Activated CD4-positive, alpha-beta T cell treated with anti-CD3 and anti-CD28 coated beads, Interleukin-2, amount 10 ng/mL, durations not matched to agents 7 days and 5 days (primary cell): ENCODE data around the gene MPEG1. TPM values are rescaled to one million over a fixed set of nuclear protein-coding genes. Genes with fewer than 3 reads are reported as not detected.

Experiments
- CTCF ChIA-PET: fragments of 350-600 bp; sonication (Branson Sonifier 250); formaldehyde crosslinking; loops from one replicate; lab custom pipeline; 2021; ENCODE audit warnings: antibody characterized with exemption; lab: Charles Lee
- POLR2A ChIA-PET: fragments of 350-600 bp; sonication (Branson Sonifier 250); formaldehyde crosslinking; loops from one replicate; lab custom pipeline; 2021; ENCODE audit warnings: antibody characterized with exemption; lab: Charles Lee
- DNase-seq: peaks from one replicate; pipeline ENCODE4 v3.0.0-alpha.2; 2020
- H3K27ac Mint-ChIP-seq: one replicate; pipeline ENCODE4 v1.8.0; 2021; ENCODE audit warnings: mild to moderate bottlenecking, moderate library complexity, mixed read lengths
- H3K27me3 Mint-ChIP-seq: one replicate; pipeline ENCODE4 v1.8.0; 2021; ENCODE audit warnings: mixed read lengths
- H3K36me3 Mint-ChIP-seq: one replicate; pipeline ENCODE4 v1.8.0; 2021; ENCODE audit warnings: low read depth, mixed read lengths
- H3K4me1 Mint-ChIP-seq: one replicate; pipeline ENCODE4 v1.8.0; 2021; ENCODE audit warnings: mixed read lengths
- H3K4me3 Mint-ChIP-seq: one replicate; pipeline ENCODE4 v1.8.0; 2021; ENCODE audit warnings: mild to moderate bottlenecking, moderate library complexity, mixed read lengths
- H3K9me3 Mint-ChIP-seq: one replicate; pipeline ENCODE4 v1.8.0; 2021; ENCODE audit warnings: mixed read lengths
- total RNA-seq, 2 experiments: library from RNA; stranded (reverse); gene quantifications; one replicate each; pipeline ENCODE4 v1.2.3, GENCODE V29; 2021

The MPEG1 gene
- total RNA-seq, 2 experiments from 2014 or later, result not detected

DNA sequence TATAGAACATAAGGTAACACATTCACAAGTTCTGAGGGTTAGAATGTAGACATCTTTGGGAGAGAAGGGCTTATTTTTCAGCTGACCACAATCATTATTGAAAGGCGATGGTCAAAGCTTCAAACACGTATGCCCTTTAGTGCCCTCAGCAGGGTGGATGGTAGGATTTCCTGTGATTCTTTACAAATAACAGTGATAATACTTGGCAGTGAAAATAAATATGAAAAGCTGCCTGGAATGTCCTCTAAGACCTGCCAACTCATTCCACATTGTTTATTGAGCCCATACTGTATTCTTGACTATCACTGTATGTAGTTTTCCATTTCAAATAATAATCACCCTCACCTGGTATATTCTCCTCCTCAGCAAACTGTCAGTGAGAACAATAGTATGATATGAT lies 13.7 kb upstream of the MPEG1 start:
- H3K9me3 Mint-ChIP-seq, result no peaks in the 10 kb centered on the region
- H3K4me1 Mint-ChIP-seq, result peaks cover 10% of the 10 kb centered on the region
- no peaks in the 10 kb centered on the region for H3K36me3 Mint-ChIP-seq
- DNase-seq, result no peak
- ChIA-PET CTCF (no interaction called here), POLR2A (no interaction called here)
- H3K4me3 Mint-ChIP-seq, result no peak overlapping the region
- H3K27me3 Mint-ChIP-seq, result peaks cover 15% of the 10 kb centered on the region
- H3K27ac Mint-ChIP-seq, result no peak overlapping the region

DNA sequence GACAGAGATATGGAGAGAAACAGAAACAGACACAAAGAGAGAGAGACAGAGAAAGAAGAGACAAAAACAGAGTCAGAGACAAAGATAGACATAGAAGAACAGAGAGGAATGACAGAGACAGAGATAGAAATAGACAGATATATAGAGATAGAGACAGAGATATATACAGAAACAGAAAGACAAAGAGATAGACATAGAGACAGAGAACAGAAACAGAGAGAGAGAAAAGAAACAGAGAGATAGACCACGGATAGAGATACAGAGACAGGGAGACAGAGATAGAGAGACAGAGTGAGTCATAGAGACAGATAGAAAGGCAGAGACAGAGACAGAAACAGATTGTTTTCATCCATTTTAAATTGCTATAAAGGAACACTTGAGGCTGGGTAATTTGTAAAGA lies 12.3 kb upstream of the MPEG1 start:
- POLR2A ChIA-PET, result no interaction called here
- DNase-seq, result no peak
- H3K36me3 Mint-ChIP-seq, result no peaks in the 10 kb centered on the region
- H3K27me3 Mint-ChIP-seq, result peaks cover 12% of the 10 kb centered on the region
- CTCF ChIA-PET, result no interaction called here
- no peak overlapping the region for H3K4me3 Mint-ChIP-seq
- no peaks in the 10 kb centered on the region for H3K9me3 Mint-ChIP-seq
- H3K27ac Mint-ChIP-seq, result no peak overlapping the region
- H3K4me1 Mint-ChIP-seq, result peaks cover 10% of the 10 kb centered on the region

DNA sequence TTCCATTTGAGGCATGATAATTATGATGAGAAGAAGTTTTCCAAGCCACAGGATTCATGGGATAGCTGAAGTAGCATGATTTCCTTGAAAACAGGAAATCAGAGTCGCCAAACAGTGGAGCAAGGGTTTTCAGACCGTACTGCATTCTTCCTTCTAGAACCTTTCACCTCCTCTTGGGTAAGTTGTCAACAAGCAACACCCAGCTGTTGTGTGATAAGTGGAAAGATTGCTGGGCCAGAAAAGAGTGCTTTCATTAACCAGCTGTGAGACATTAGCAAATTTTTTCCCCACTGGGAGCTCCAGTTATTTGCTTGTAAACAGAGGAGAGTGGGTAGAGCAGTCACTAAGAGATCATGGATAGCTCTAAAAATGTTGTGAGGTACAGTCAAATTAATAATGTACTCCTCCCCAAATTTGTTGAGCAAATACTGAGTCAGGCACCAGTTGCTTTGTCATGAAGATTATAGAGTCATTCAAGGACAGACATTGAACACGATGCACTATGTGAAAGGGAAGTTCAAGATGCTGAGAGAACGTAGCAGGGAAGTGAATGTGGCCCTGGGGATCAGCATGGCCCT lies 11.7 kb upstream of the MPEG1 start:
- no peaks in the 10 kb centered on the region for H3K36me3 Mint-ChIP-seq
- H3K4me3 Mint-ChIP-seq, result no peak overlapping the region
- no peak for DNase-seq
- H3K27me3 Mint-ChIP-seq, result peaks cover 12% of the 10 kb centered on the region
- peaks cover 10% of the 10 kb centered on the region for H3K4me1 Mint-ChIP-seq
- POLR2A ChIA-PET, result no interaction called here
- H3K9me3 Mint-ChIP-seq, result no peaks in the 10 kb centered on the region
- H3K27ac Mint-ChIP-seq, result no peak overlapping the region
- CTCF ChIA-PET, result no interaction called here

DNA sequence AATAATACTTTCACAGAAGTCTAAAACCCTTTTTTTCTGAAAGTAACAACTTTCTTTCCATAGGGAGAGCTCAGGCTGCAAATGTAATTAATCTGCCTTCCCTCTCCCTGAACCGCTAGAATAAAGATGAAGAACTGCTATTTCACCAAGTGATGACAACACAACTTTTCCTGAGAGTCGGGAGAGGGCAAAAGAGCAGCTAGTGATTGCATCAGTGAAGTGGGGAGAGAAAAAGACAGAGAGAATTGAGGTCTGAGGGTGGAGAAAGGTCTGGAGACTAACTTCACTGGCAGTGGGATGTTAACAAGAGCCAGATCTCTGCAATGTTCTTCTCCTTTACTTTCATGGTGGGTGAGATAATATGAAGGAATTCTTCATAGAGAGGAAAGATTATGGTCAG lies 10.9 kb upstream of the MPEG1 start:
- no peak overlapping the region for H3K4me3 Mint-ChIP-seq
- CTCF ChIA-PET, result interaction anchor here (1.0 kb wide), 1 partner anchor 52 kb away, joined by 5 read pairs; no protein-coding TSS in a partner anchor

DNA sequence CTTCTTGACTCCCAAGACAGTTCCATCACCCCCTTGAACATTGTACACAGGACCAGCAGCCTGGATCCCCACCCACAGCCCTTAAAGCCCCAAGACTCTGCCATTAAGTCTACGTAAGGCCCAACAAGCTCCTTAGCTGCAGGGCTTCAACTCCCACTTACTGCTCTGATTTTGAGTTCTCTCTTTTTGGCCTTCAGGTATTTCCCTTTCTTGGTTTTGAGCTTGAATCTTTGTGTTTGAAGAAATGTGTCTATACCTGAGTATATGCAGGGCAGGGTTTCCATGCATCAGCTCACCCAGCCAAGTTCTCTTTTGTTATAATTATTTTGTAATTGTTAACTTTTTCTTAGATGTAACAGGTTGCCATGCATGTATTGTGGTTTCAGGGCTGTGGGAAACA lies 10.4 kb upstream of the MPEG1 start:
- Mint-ChIP-seq H3K27ac (no peak overlapping the region), H3K4me1 (peaks cover 10% of the 10 kb centered on the region), H3K27me3 (peaks cover 15% of the 10 kb centered on the region), H3K9me3 (no peaks in the 10 kb centered on the region), H3K36me3 (no peaks in the 10 kb centered on the region), H3K4me3 (no peak overlapping the region)
- POLR2A ChIA-PET, result no interaction called here
- no peak for DNase-seq
- CTCF ChIA-PET, result interaction anchor here (0.7 to 1.0 kb wide), 2 partner anchors 52 to 551 kb away, joined by 4 to 5 read pairs; no protein-coding TSS in a partner anchor

More for the DNA sequence above, 10.9 kb upstream of the MPEG1 start:
- no peak for DNase-seq
- no peaks in the 10 kb centered on the region for H3K9me3 Mint-ChIP-seq
- POLR2A ChIA-PET, result no interaction called here
- H3K27ac Mint-ChIP-seq, result no peak overlapping the region
- peaks cover 10% of the 10 kb centered on the region for H3K4me1 Mint-ChIP-seq
- H3K27me3 Mint-ChIP-seq, result peaks cover 12% of the 10 kb centered on the region
- no peaks in the 10 kb centered on the region for H3K36me3 Mint-ChIP-seq

DNA sequence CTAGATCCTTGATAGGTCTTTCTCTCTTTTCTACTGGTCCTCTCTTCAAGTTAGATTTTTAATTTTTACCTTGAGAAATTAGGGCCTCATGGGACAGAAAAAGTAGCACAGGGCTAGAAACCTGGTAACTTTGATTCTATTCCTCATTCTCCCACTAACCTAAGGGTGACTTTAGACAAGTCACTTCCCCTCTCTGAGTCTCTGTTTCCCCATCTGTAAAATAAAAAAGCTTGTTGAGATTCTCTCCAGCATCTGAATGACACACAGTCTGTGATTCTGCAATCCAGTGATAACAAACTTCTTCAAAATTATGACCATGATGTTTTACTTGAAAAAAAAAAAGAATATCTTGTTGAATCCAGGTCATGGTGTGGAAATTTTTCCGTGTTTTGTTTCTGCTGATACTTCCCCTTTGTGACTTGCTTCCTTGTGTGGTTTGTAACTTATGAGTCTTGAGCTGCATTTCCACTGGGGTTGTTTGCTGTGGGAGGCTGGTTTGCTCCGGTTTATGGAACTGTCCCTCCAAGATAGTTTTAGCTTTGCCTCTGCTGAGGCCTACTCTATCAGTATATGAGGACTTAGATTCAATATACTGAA lies 9.8 kb upstream of the MPEG1 start:
- no peak for DNase-seq
- peaks cover 16% of the 10 kb centered on the region for H3K27me3 Mint-ChIP-seq
- CTCF ChIA-PET, result interaction anchor here (0.7 to 1.0 kb wide), 2 partner anchors 51 to 551 kb away, joined by 4 to 5 read pairs; no protein-coding TSS in a partner anchor
- H3K4me1 Mint-ChIP-seq, result peaks cover 11% of the 10 kb centered on the region
- H3K27ac Mint-ChIP-seq, result no peak overlapping the region
- H3K36me3 Mint-ChIP-seq, result no peaks in the 10 kb centered on the region
- peaks cover 1% of the 10 kb centered on the region for H3K9me3 Mint-ChIP-seq
- H3K4me3 Mint-ChIP-seq, result no peak overlapping the region
- POLR2A ChIA-PET, result no interaction called here

DNA sequence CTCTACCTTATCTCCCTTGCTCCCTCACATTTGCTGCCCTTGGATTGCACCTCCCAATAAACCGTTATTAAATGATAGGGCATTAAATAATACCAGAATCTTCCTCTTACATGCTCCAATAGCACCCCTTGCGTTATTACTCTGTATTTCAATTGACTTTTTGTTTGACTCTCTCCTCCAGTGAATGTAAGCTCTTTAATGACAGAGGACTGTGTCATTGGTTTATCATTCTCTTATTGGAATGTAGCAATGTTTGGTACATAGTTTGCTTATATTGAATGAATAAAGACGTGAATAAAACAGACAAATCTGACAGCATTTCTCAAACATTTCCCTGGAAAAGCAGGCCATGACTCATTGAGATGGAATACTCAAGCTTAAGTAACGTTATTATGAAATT lies 8.7 kb upstream of the MPEG1 start:
- CTCF ChIA-PET, result no interaction called here
- no peak overlapping the region for H3K27ac Mint-ChIP-seq
- POLR2A ChIA-PET, result no interaction called here

DNA sequence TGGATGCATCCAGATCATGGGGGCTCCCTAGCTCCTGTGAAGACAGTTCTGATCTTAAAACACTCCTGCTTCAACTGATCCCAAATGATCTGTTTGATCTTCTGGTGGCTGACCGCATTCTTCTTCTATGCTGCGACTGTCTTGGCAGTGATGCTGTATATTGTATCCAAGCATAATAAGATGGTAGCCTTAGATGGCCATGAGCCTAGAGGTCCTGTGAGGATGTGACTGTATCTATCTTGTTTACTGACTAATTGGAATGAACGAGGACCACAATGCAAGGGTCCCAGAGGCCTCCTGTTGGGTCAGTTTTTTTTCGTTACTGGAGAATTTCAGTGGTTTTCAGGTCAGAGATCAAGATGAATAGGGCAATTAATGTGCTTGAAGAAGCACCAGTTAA lies 7.1 kb upstream of the MPEG1 start:
- H3K36me3 Mint-ChIP-seq, result no peaks in the 10 kb centered on the region
- no peak overlapping the region for H3K27ac Mint-ChIP-seq
- CTCF ChIA-PET, result interaction anchor here (0.6 kb wide), 1 partner anchor 599 kb away, joined by 3 read pairs; no protein-coding TSS in a partner anchor
- peaks cover 6% of the 10 kb centered on the region for H3K27me3 Mint-ChIP-seq
- POLR2A ChIA-PET, result no interaction called here
- DNase-seq, result no peak
- H3K4me3 Mint-ChIP-seq, result no peak overlapping the region
- peaks cover 23% of the 10 kb centered on the region for H3K4me1 Mint-ChIP-seq
- H3K9me3 Mint-ChIP-seq, result peaks cover 2% of the 10 kb centered on the region

More for the DNA sequence above, 8.7 kb upstream of the MPEG1 start:
- H3K4me1 Mint-ChIP-seq, result peaks cover 22% of the 10 kb centered on the region
- peaks cover 2% of the 10 kb centered on the region for H3K9me3 Mint-ChIP-seq
- H3K4me3 Mint-ChIP-seq, result no peak overlapping the region
- no peaks in the 10 kb centered on the region for H3K36me3 Mint-ChIP-seq
- DNase-seq, result no peak
- peaks cover 13% of the 10 kb centered on the region for H3K27me3 Mint-ChIP-seq

DNA sequence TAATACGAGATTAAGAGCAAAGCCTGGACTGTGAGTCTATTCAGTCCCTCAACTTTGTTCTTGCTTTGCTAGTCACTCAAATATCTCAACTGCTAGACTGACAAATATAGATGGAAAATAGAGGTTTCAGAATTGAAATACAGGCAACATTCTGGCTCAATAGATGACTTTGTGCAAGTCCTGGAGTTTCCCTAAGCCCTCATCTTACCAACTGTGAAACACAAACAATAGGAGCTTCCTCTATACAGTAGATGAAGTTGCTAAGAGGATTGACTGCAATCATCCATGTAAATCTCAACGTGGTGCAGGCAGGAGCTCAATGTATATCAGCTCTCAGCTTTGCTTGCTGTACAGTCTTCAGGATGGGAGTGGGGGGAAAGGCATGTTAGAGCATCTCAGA lies 6.2 kb upstream of the MPEG1 start:
- no peak overlapping the region for H3K27ac Mint-ChIP-seq
- POLR2A ChIA-PET, result no interaction called here
- H3K4me3 Mint-ChIP-seq, result no peak overlapping the region
- H3K27me3 Mint-ChIP-seq, result peaks cover 8% of the 10 kb centered on the region
- H3K4me1 Mint-ChIP-seq, result peaks cover 16% of the 10 kb centered on the region
- no peaks in the 10 kb centered on the region for H3K36me3 Mint-ChIP-seq
- no peak for DNase-seq
- CTCF ChIA-PET, result no interaction called here
- H3K9me3 Mint-ChIP-seq, result peaks cover 2% of the 10 kb centered on the region

DNA sequence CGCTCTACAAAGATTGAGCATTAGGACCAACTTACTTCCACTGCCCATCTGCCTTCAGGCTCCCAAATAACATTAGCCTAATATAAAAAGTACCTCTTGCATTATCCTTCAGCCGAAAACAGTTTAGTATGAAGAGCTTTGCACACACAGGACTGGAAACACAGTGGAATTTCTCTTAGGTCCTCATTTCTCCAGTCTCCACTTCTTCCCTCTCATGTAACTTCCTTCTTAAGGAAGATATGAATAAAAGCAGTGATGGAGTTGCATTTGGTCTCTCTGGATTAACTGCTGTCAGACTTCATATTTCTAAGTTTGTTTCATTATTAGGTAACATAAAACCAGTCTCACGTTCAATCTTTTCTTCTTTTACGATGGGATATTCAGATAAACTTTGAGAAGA lies 5.6 kb upstream of the MPEG1 start:
- ChIA-PET POLR2A (no interaction called here), CTCF (no interaction called here)
- peaks cover 13% of the 10 kb centered on the region for H3K4me1 Mint-ChIP-seq
- peaks cover 2% of the 10 kb centered on the region for H3K9me3 Mint-ChIP-seq
- no peaks in the 10 kb centered on the region for H3K36me3 Mint-ChIP-seq
- H3K27me3 Mint-ChIP-seq, result peaks cover 8% of the 10 kb centered on the region
- no peak overlapping the region for H3K4me3 Mint-ChIP-seq
- no peak for DNase-seq
- H3K27ac Mint-ChIP-seq, result no peak overlapping the region

DNA sequence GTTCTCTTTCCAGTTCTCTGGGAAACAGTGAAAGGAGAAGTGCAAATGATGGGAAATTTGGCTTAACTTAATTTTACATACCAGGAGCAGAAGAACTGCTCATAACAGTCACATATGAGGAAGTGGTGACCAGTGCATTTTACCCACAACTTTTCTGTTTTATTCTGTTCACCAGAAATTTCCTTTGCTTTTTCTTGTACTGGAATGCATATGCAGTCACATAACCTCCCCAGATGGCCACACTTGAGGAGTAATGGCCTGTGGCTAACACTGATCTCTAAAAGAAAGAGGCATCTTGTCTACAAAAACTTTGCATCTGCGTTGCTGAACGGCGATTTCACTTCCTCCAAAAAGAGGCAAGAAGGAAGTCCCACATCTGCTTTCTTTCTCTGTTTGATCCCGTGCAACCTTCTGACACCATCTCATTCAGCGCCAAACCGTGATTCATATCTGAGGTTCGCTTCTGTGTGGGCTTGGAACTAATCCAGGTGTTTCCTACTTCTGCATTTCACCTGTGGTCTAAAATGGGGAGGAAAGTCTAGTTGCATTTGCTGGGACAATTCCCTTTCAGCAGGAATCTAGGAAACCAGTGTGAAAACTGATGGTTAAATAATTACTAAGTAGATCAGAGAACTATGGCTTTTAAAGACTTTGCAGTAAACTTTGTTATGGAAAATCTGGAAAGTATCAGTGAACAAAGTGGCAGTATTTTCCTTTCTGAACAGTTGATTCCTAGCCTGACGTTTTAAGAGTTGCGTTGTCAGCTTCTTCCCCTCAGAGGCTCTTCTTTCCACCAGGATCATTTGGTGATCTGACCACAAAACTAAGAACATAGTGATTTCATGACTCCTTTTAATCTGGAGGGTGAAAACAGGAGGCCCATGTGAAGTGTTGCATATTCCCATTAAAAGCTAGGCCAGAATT lies 4.2 kb upstream of the MPEG1 start:
- Mint-ChIP-seq H3K36me3 (no peaks in the 10 kb centered on the region), H3K27me3 (peaks cover 8% of the 10 kb centered on the region), H3K27ac (no peak overlapping the region), H3K9me3 (peaks cover 2% of the 10 kb centered on the region), H3K4me3 (no peak overlapping the region), H3K4me1 (peaks cover 13% of the 10 kb centered on the region)
- ChIA-PET CTCF (no interaction called here), POLR2A (no interaction called here)
- no peak for DNase-seq

DNA sequence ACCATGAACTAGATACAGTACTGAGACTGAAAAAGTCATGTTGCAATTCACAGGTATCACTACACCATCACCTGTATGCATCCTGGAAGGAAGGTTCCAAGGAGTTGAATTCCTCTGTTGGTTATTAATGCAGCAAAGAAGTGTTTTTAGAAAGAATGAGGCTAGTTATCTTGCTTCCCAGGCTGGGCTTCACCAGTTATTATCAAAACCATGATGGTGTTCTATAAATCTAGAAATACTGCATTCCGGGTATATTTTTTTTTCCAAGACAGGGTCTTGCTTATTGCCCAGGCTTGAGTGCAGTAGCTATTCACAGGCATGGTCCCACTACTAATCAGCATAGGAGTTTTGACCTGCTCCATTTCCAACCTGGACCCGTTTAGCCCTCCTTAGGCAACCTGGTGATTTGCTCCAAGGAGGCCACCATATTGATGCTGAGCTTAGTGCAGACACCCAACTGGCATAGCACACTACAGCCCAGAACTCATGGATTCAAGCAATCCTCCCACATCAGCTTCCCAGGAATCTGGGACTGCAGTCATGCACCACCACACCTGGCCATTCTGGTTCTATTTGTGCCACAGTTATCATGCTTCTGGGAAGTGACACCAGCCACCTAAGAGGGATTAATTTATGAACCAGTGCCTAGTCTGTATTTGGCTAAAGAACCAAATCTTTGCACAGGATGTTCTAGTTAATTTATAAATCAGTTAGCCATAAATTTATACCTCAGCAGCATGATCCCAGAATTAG lies 1.6 kb upstream of the MPEG1 start:
- Mint-ChIP-seq H3K27ac (no peak overlapping the region), H3K36me3 (no peaks in the 10 kb centered on the region), H3K27me3 (peaks cover 21% of the 10 kb centered on the region), H3K4me1 (peaks cover 13% of the 10 kb centered on the region), H3K4me3 (no peak overlapping the region), H3K9me3 (peaks cover 2% of the 10 kb centered on the region)
- POLR2A ChIA-PET, result no interaction called here
- DNase-seq, result no peak
- CTCF ChIA-PET, result no interaction called here
